IMR-90 (cell line): ENCODE data around the gene SASH3. TPM values are rescaled to one million over a fixed set of nuclear protein-coding genes. Genes with fewer than 3 reads are reported as not detected.

ENCODE experiments used
- ATAC-seq: fragments of 200-7000 bp; cut with Tn5 transposase; 2 replicates; pipeline ENCODE4 v1.9.1; 2020; ENCODE audit warnings: low read depth, mild to moderate bottlenecking, moderate library complexity
- BruUV-seq: library from RNA; stranded (reverse); fragments of 400-500 nt; replicated peaks from 2 replicates; lab custom pipeline; 2021; lab: Mats Ljungman, UMichigan
- CTCF ChIA-PET: fragments of 300-600 bp; formaldehyde crosslinking; extraction: SDS; loops from one replicate; lab custom pipeline; 2021; ENCODE audit warnings: antibody characterized with exemption; lab: Yijun Ruan, JAX
- POLR2A ChIA-PET: fragments of 300-600 bp; sonication (Branson Sonifier 250); formaldehyde crosslinking; loops from one replicate; lab custom pipeline; 2022; ENCODE audit warnings: antibody characterized with exemption; ENCODE audit not compliant: unreplicated experiment; lab: Charles Lee
- DNase-seq: peaks from one replicate; pipeline ENCODE4 v3.0.0; 2013
- H2AFZ ChIP-seq: replicated peaks from 2 replicates; pipeline ENCODE3; 2013; ENCODE audit warnings: low read length, mild to moderate bottlenecking; ENCODE audit not compliant: poor library complexity
- H2AK5ac ChIP-seq: 2 replicates; pipeline ENCODE4 v1.6.1; 2013; ENCODE audit warnings: low read depth, low read length, inconsistent platforms
- H2AK9ac ChIP-seq: replicated peaks from 2 replicates; pipeline ENCODE3; 2013; ENCODE audit warnings: mild to moderate bottlenecking, low read depth, low read length, moderate library complexity; ENCODE audit not compliant: poor library complexity
- H2BK120ac ChIP-seq: 2 replicates; pipeline ENCODE4 v1.6.1; 2013; ENCODE audit warnings: low read depth, low read length, inconsistent platforms
- H2BK15ac ChIP-seq: 3 replicates; pipeline ENCODE4 v1.6.1; 2013; ENCODE audit warnings: low read depth, low read length, inconsistent platforms
- H2BK20ac ChIP-seq: 2 replicates; pipeline ENCODE4 v1.6.1; 2013; ENCODE audit warnings: low read depth, mild to moderate bottlenecking, inconsistent platforms, low read length, moderate library complexity
- H2BK5ac ChIP-seq: 2 replicates; pipeline ENCODE4 v1.6.1; 2013; ENCODE audit warnings: mild to moderate bottlenecking, low read depth, low read length, inconsistent platforms; ENCODE audit not compliant: poor library complexity, severe bottlenecking
- H3K14ac ChIP-seq: replicated peaks from 2 replicates; pipeline ENCODE4 v1.6.1; 2013; ENCODE audit warnings: low read depth, low read length, inconsistent platforms
- H3K18ac ChIP-seq: 2 replicates; pipeline ENCODE4 v1.6.1; 2013; ENCODE audit warnings: low read depth, low read length, control low read depth
- H3K23ac ChIP-seq: 2 replicates; pipeline ENCODE4 v1.6.1; 2013; ENCODE audit warnings: low read depth, low read length, inconsistent platforms
- H3K27ac ChIP-seq: 2 replicates; pipeline ENCODE4 v1.5.1; 2013; ENCODE audit warnings: mild to moderate bottlenecking, control low read depth, low read length; ENCODE audit not compliant: insufficient read depth
- H3K27me3 ChIP-seq: 2 replicates; pipeline ENCODE4 v1.6.1; 2013; ENCODE audit warnings: low read length; ENCODE audit not compliant: control insufficient read depth, insufficient read depth
- H3K36me3 ChIP-seq: 2 replicates; pipeline ENCODE4 v1.6.1; 2013; ENCODE audit warnings: low read length, mixed read lengths; ENCODE audit not compliant: control insufficient read depth, insufficient read depth
- H3K4ac ChIP-seq: 2 replicates; pipeline ENCODE4 v1.6.1; 2013; ENCODE audit warnings: low read depth, low read length, inconsistent platforms
- H3K4me1 ChIP-seq: 2 replicates; pipeline ENCODE4 v1.6.1; 2013; ENCODE audit warnings: low read length, mixed read lengths; ENCODE audit not compliant: control insufficient read depth, insufficient read depth
- H3K4me2 ChIP-seq: 2 replicates; pipeline ENCODE4 v1.6.1; 2013; ENCODE audit warnings: low read depth, mild to moderate bottlenecking, control low read depth, low read length, moderate library complexity
- H3K4me3 ChIP-seq: 2 replicates; pipeline ENCODE4 v1.5.1; 2013; ENCODE audit warnings: low read depth, mild to moderate bottlenecking, control low read depth, low read length, moderate library complexity; ENCODE audit not compliant: insufficient read depth
- H3K56ac ChIP-seq: 2 replicates; pipeline ENCODE4 v1.6.1; 2013; ENCODE audit warnings: low read length, inconsistent platforms; ENCODE audit not compliant: insufficient read depth; ENCODE audit errors: extremely low read depth
- H3K79me1 ChIP-seq, 2 experiments: 2 replicates each; pipeline ENCODE4 v1.6.1; 2013; ENCODE audit warnings: low read length in 2 of 2, inconsistent platforms in 1 of 2, low read depth in 1 of 2
- H3K9ac ChIP-seq: 2 replicates; pipeline ENCODE4 v1.6.1; 2013; ENCODE audit warnings: low read depth, low read length, control low read depth
- H3K9me1 ChIP-seq: 2 replicates; pipeline ENCODE4 v1.6.1; 2013; ENCODE audit warnings: low read length, inconsistent platforms; ENCODE audit not compliant: insufficient read depth
- H3K9me3 ChIP-seq: 2 replicates; pipeline ENCODE4 v1.6.1; 2013; ENCODE audit warnings: low read length; ENCODE audit not compliant: control insufficient read depth, insufficient read depth
- H4K20me1 ChIP-seq: 2 replicates; pipeline ENCODE4 v1.6.1; 2013; ENCODE audit warnings: low read length, inconsistent platforms; ENCODE audit not compliant: insufficient read depth
- H4K5ac ChIP-seq: 2 replicates; pipeline ENCODE4 v1.6.1; 2013; ENCODE audit warnings: mild to moderate bottlenecking, low read depth, low read length, control low read depth
- H4K8ac ChIP-seq, 2 experiments: 2 replicates each; pipeline ENCODE4 v1.6.1; 2013; ENCODE audit warnings: low read depth in 2 of 2, low read length in 2 of 2, control low read depth in 1 of 2, inconsistent platforms in 1 of 2
- H4K91ac ChIP-seq: 2 replicates; pipeline ENCODE4 v1.6.1; 2013; ENCODE audit warnings: low read depth, low read length, inconsistent platforms; ENCODE audit not compliant: insufficient read depth
- BHLHE40 ChIP-seq: fragments of 150-350 bp; IDR thresholded peaks from 2 replicates; pipeline ENCODE4 v1.6.1; 2016; ENCODE audit warnings: mild to moderate bottlenecking, low read depth, low read length
- CEBPB ChIP-seq: IDR thresholded peaks from 2 replicates; pipeline ENCODE4 v1.6.1; 2012; ENCODE audit warnings: low read depth, low read length, improper control_type of control experiment
- CHD1 ChIP-seq: IDR thresholded peaks from 2 replicates; pipeline ENCODE4 v1.6.1; 2012; ENCODE audit warnings: low read depth, low read length, improper control_type of control experiment
- CTCF ChIP-seq: conservative IDR thresholded peaks from 2 replicates; pipeline ENCODE4 v1.5.1; 2012; ENCODE audit warnings: mild to moderate bottlenecking, low read depth, low read length, improper control_type of control experiment
- ELK1 ChIP-seq: fragments of 150-350 bp; IDR thresholded peaks from 2 replicates; pipeline ENCODE4 v1.6.1; 2016; ENCODE audit warnings: low read depth, mild to moderate bottlenecking, low read length, moderate library complexity, borderline replicate concordance
- FOS ChIP-seq: fragments of 150-350 bp; IDR thresholded peaks from 2 replicates; pipeline ENCODE4 v1.6.1; 2016; ENCODE audit warnings: low read depth, low read length
- MAFK ChIP-seq: IDR thresholded peaks from 2 replicates; pipeline ENCODE4 v1.6.1; 2012; ENCODE audit warnings: low read depth, low read length, improper control_type of control experiment
- MAZ ChIP-seq: IDR thresholded peaks from 2 replicates; pipeline ENCODE4 v1.6.1; 2012; ENCODE audit warnings: low read depth, mild to moderate bottlenecking, low read length, improper control_type of control experiment, moderate library complexity, borderline replicate concordance
- NFE2L2 ChIP-seq: fragments of 150-350 bp; IDR thresholded peaks from 2 replicates; pipeline ENCODE4 v1.6.1; 2016; ENCODE audit warnings: low read depth, mild to moderate bottlenecking, low read length
- POLR2A ChIP-seq: IDR thresholded peaks from 2 replicates; pipeline ENCODE4 v1.6.1; 2012; ENCODE audit warnings: mild to moderate bottlenecking, low read depth, low read length
- RAD21 ChIP-seq: IDR thresholded peaks from 2 replicates; pipeline ENCODE4 v1.6.1; 2012; ENCODE audit warnings: low read length, improper control_type of control experiment
- RCOR1 ChIP-seq: IDR thresholded peaks from 2 replicates; pipeline ENCODE4 v1.6.1; 2012; ENCODE audit warnings: mild to moderate bottlenecking, low read length, improper control_type of control experiment; ENCODE audit not compliant: insufficient replicate concordance
- RFX5 ChIP-seq: IDR thresholded peaks from 2 replicates; pipeline ENCODE4 v1.8.0; 2012; ENCODE audit warnings: low read depth, mild to moderate bottlenecking, low read length, moderate library complexity
- USF2 ChIP-seq: fragments of 150-350 bp; IDR thresholded peaks from 2 replicates; pipeline ENCODE4 v1.6.1; 2017; ENCODE audit warnings: mild to moderate bottlenecking, antibody characterized with exemption, low read length, low read depth
- WGBS, 2 experiments: methylation state at CpG; one replicate each; pipeline versions ENCODE4 v1.1.5 to v1.1.7; 2013; ENCODE audit warnings: missing lambda C conversion rate in 2 of 2; ENCODE audit not compliant: insufficient read length in 1 of 2; ENCODE audit errors: extremely low coverage in 2 of 2; 5-methylcytosine and 5-hydroxymethylcytosine counted together
- dilution Hi-C: fragments of 300-500 bp; cut with HindIII; formaldehyde crosslinking; loops from one replicate; pipeline ENCODE4 v1.14.3; 2018; ENCODE audit warnings: low sequenced_read_pairs; ENCODE audit not compliant: unreplicated experiment
- in situ Hi-C: fragments of 300-500 bp; cut with MboI; formaldehyde crosslinking; loops from 3 replicates; pipeline ENCODE4 v1.14.3; 2019; ENCODE audit warnings: low sequenced_read_pairs, inconsistent platforms, mixed read lengths
- intact Hi-C: fragments of 100-400 bp; cut with micrococcal nuclease; formaldehyde crosslinking; loops from 2 replicates; pipeline ENCODE4 v1.10.0; 2022
- polyA plus RNA-seq, 3 experiments: library from polyadenylated mRNA; depleted of rRNA; stranded (reverse); fragments of >200 nt; gene quantifications; 2 replicates each; pipeline ENCODE4 v1.2.3, GENCODE V29; 2012; ENCODE audit warnings: low replicate concordance in 1 of 3
- total RNA-seq: library from RNA; depleted of rRNA; stranded (reverse); fragments of >200 nt; gene quantifications from 2 replicates; pipeline ENCODE4 v1.2.3, GENCODE V29; 2012

Gene SASH3
- total and polyA plus RNA-seq, 2 of the 4 experiments (the other 2 are of a cell fraction), result not detected

- no peak overlapping the region for H3K4me2 ChIP-seq
- no peak overlapping the region for H4K91ac ChIP-seq
- no peak overlapping the region for H2AFZ ChIP-seq
- no peak overlapping the region for H2BK20ac ChIP-seq
- H3K4ac ChIP-seq, result no peak overlapping the region
- no TSS peak for BruUV-seq
- no peak for DNase-seq
- H3K4me3 ChIP-seq, result no peak overlapping the region
- WGBS, 2 experiments, result no CpG with 5 or more reads among the region's 3 CpGs
- no peaks in the 10 kb centered on the region for H3K79me1 ChIP-seq
- no peaks in the 10 kb centered on the region for H3K9me1 ChIP-seq
- in situ Hi-C loops (no loop called here), dilution Hi-C loops (no loop called here), intact Hi-C loops (no loop called here)
- no peaks in the 10 kb centered on the region for H3K9me3 ChIP-seq
- H2AK9ac ChIP-seq, result no peak overlapping the region
- H3K27me3 ChIP-seq, result peaks cover 1% of the 10 kb centered on the region; the same call in 1 of the 2 replicates
- no peak overlapping the region for H4K5ac ChIP-seq
- H4K20me1 ChIP-seq, result no peaks in the 10 kb centered on the region
- no peak overlapping the region for H3K14ac ChIP-seq
- H3K36me3 ChIP-seq, result no peaks in the 10 kb centered on the region; the same call in 1 of the 2 replicates
- no peak overlapping the region for H3K18ac ChIP-seq
- no peaks in the 10 kb centered on the region for H3K4me1 ChIP-seq
- no peak overlapping the region for H3K27ac ChIP-seq
- no peak overlapping the region for H3K9ac ChIP-seq
- H2BK5ac ChIP-seq, result no peak overlapping the region
- no peak overlapping the region for H3K23ac ChIP-seq
- no peak overlapping the region for H2BK15ac ChIP-seq
- no peak for ATAC-seq
- POLR2A ChIA-PET, result no interaction called here
- TF ChIP-seq MAZ (no peak), CTCF (no peak), RCOR1 (no peak), CHD1 (no peak), POLR2A (no peak), CEBPB (no peak), NFE2L2 (no peak), ELK1 (no peak), RFX5 (no peak), FOS (no peak), USF2 (no peak), MAFK (no peak), BHLHE40 (no peak), RAD21 (no peak)
- H4K8ac ChIP-seq, result no peak overlapping the region
- no peak overlapping the region for H2BK120ac ChIP-seq
- CTCF ChIA-PET, result no interaction called here
- no peak overlapping the region for H3K56ac ChIP-seq
- no peak overlapping the region for H2AK5ac ChIP-seq
These were observed 18.7 kb downstream of the SASH3 start for GRCh38 chrX:129798456-129798855.
